ENCODE data around the gene MED26. TPM values are rescaled to one million over a fixed set of nuclear protein-coding genes. Genes with fewer than 3 reads are reported as not detected.

MED26 gene
- total and polyA plus RNA-seq, 5 donors from 2014 or later: 2.9 to 62.5 (median 3.9) TPM

DNA sequence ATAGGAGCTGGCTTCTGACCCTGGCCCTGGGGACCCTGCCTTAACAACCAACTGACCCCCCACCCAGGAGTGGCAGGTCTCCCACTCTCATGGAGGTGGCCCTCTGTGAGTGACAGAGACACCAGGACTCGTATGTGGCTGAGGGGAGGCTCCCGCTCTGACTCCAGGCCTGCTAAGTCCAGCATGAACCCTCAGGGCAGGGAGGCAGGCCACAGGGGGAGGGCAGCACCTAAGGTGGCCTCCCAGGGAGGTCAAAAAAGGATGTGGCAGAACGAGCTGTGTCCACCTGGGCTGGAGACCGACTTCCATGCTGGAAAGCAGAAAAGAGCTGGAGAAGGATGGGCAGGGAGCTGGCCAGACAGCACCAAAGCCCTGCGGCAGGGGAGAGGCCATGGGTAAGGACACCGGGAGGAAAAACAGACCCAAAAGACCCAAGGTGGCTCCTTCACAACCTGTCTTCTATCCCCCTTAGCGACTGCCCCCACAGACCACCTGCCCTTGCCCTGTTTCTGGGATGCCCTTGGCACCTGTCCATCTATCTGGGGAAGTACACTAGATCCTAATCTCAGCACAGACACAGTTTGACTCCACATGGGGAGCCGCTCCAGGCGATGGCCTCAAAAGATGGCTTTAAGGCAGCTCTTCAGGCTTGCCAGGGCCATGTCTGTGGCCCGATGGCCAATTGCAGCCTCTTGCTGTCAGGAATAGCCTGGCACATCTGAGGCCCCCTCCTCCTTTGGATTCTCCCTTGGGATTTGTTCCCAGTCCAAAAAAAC is 45.3 kb downstream of the MED26 start:
- ATAC-seq (ENCODE audit: low read depth in 2 of 2) (no peak), DNase-seq (no peak)
- Mint-ChIP-seq H3K27ac (peak overlapping the region; percentile 77 to 98 (median 95)), H3K4me1 (peaks cover 5 to 81% (median 54%) of the 10 kb centered on the region in 4 donors), H3K9me3 (no peaks in the 10 kb centered on the region), H3K36me3 (peaks cover 9% of the 10 kb centered on the region), H3K27me3 (peaks cover 4% of the 10 kb centered on the region), H3K4me3 (peak overlapping the region; percentile 22 to 90 (median 74))
- peak overlapping the region; percentile 87 for H3K27ac ChIP-seq (ENCODE audit: insufficient read depth, low read length, poor library complexity, severe bottlenecking)
- H3K9me3 ChIP-seq (ENCODE audit: control insufficient read depth in 2 of 2, low read length in 2 of 2): no peaks in the 10 kb centered on the region
- peaks cover 57% of the 10 kb centered on the region for H3K4me1 ChIP-seq (ENCODE audit: control insufficient read depth, insufficient read depth, low read length, poor library complexity, severe bottlenecking)
- H3K27me3 ChIP-seq (ENCODE audit: control insufficient read depth, insufficient read depth, low read length): no peaks in the 10 kb centered on the region
- H3K4me3 ChIP-seq (ENCODE audit: low read depth, low read length): no peak overlapping the region
- peaks cover 24% of the 10 kb centered on the region for H3K36me3 ChIP-seq (ENCODE audit: control insufficient read depth, insufficient read depth, low read length)

DNA sequence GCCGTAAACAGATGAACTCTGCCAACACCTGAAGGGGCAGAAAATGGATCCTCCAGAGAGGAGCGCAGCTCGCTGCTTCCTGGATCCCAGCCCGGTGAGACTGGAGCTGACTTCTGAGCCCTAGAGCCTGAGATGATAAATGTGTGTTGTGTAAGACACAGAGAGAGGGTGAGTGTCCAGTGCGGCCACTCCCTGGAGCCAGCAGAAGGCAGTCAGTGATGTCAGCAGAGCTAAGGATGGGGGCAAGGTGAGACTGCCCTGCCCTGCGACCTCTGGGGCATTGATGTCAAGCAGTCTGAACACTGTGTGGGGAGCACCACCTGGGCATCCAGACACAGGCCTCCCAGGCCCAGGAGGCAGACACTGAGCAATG is 46.0 kb downstream of the MED26 start:
- peaks cover 28% of the 10 kb centered on the region for H3K36me3 ChIP-seq (ENCODE audit: control insufficient read depth, insufficient read depth, low read length)
- H3K36me3 Mint-ChIP-seq: peaks cover 9% of the 10 kb centered on the region
- peak overlapping the region in 3 of 4 donors; percentile 32 to 70 (median 59) for H3K4me3 Mint-ChIP-seq
- H3K9me3 ChIP-seq (ENCODE audit: control insufficient read depth in 2 of 2, low read length in 2 of 2): no peaks in the 10 kb centered on the region
- no peak overlapping the region for H3K4me3 ChIP-seq (ENCODE audit: low read depth, low read length)
- H3K9me3 Mint-ChIP-seq: peaks cover 0 to 2% (median 0%) of the 10 kb centered on the region in 7 donors
- H3K27ac ChIP-seq (ENCODE audit: insufficient read depth, low read length, poor library complexity, severe bottlenecking): no peak overlapping the region
- no peaks in the 10 kb centered on the region for H3K27me3 ChIP-seq (ENCODE audit: control insufficient read depth, insufficient read depth, low read length)
- H3K4me1 Mint-ChIP-seq: peaks cover 5 to 76% (median 51%) of the 10 kb centered on the region in 4 donors
- no peak for ATAC-seq (ENCODE audit: low read depth in 2 of 2)
- peak overlapping the region in 2 of 3 donors; percentile 71 to 86 for H3K27ac Mint-ChIP-seq
- peaks cover 4% of the 10 kb centered on the region for H3K27me3 Mint-ChIP-seq
- peaks cover 50% of the 10 kb centered on the region for H3K4me1 ChIP-seq (ENCODE audit: control insufficient read depth, insufficient read depth, low read length, poor library complexity, severe bottlenecking)
- DNase-seq: no peak

DNA sequence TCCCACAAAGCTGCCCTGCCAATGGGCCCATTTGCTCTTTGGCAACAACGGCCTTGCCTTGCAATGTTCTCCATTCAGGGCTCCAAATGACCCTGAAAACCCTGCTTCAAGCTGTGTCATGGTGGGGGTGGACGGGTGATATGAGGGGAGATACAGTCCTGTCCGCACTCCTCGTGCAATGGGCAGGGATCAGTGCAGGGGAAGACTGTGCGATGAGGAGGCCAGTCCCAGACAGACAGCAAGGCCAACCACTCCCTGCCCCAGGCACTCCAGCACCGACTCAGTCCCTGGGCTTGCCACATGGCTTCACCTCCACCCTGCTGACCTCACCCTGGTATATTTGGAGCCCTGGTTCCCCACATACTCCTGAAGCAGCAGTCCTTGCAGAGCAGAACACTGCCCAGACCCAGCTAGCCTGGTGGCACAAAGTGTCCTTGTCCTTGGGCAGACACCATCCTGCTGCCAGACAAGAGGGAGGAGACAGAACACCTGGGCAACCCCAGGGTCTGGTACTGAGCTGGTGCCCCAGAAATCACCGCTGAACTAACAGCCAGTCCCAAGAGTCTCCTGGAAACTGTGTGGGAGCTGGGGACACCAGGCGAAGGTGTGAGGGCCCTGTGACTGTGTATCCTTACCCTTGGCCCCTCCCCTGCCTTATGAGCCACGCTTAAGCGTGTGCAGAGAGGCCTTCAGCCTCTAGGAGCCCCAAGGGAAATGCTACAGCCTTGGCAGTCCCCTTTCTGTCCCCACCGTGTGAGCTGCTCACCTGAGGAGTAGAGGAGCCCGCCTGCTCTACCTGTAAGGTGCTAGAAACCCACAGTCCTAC is 46.6 kb downstream of the MED26 start:
- Mint-ChIP-seq H3K9me3 (peaks cover 0 to 2% (median 0%) of the 10 kb centered on the region in 7 donors), H3K4me3 (peak overlapping the region in 3 of 4 donors; percentile 43 to 70 (median 59)), H3K4me1 (peaks cover 5 to 71% (median 48%) of the 10 kb centered on the region in 4 donors), H3K27me3 (peaks cover 4% of the 10 kb centered on the region), H3K27ac (peak overlapping the region; percentile 69 to 86 (median 71)), H3K36me3 (peaks cover 9% of the 10 kb centered on the region)
- Histone ChIP-seq H3K27me3 (ENCODE audit: control insufficient read depth, insufficient read depth, low read length) (no peaks in the 10 kb centered on the region), H3K4me1 (ENCODE audit: control insufficient read depth, insufficient read depth, low read length, poor library complexity, severe bottlenecking) (peaks cover 44% of the 10 kb centered on the region), H3K9me3 (ENCODE audit: control insufficient read depth in 2 of 2, low read length in 2 of 2) (no peaks in the 10 kb centered on the region), H3K4me3 (ENCODE audit: low read depth, low read length) (no peak overlapping the region), H3K36me3 (ENCODE audit: control insufficient read depth, insufficient read depth, low read length) (peaks cover 34% of the 10 kb centered on the region), H3K27ac (ENCODE audit: insufficient read depth, low read length, poor library complexity, severe bottlenecking) (peak overlapping the region; percentile 16)
- ATAC-seq (ENCODE audit: low read depth in 2 of 2): no peak
- DNase-seq: no peak

GRCh38 chr19:16579381-16579780 is 48.6 kb downstream of the MED26 start:
- Mint-ChIP-seq H3K27me3 (peaks cover 3% of the 10 kb centered on the region), H3K36me3 (peaks cover 17% of the 10 kb centered on the region), H3K4me3 (peak overlapping the region in 1 of 4 donors; percentile 16), H3K27ac (peak overlapping the region in 2 of 3 donors; percentile 76 to 79), H3K4me1 (peaks cover 5 to 66% (median 38%) of the 10 kb centered on the region in 4 donors), H3K9me3 (peaks cover 0 to 2% (median 0%) of the 10 kb centered on the region in 7 donors)
- DNase-seq (no peak), ATAC-seq (ENCODE audit: low read depth in 2 of 2) (no peak)
- H3K27ac ChIP-seq (ENCODE audit: insufficient read depth, low read length, poor library complexity, severe bottlenecking): no peak overlapping the region
- H3K27me3 ChIP-seq (ENCODE audit: control insufficient read depth, insufficient read depth, low read length): no peaks in the 10 kb centered on the region
- H3K4me1 ChIP-seq (ENCODE audit: control insufficient read depth, insufficient read depth, low read length, poor library complexity, severe bottlenecking): peaks cover 35% of the 10 kb centered on the region
- no peak overlapping the region for H3K4me3 ChIP-seq (ENCODE audit: low read depth, low read length)
- no peaks in the 10 kb centered on the region for H3K9me3 ChIP-seq (ENCODE audit: control insufficient read depth in 2 of 2, low read length in 2 of 2)
- peaks cover 49% of the 10 kb centered on the region for H3K36me3 ChIP-seq (ENCODE audit: control insufficient read depth, insufficient read depth, low read length)

DNA sequence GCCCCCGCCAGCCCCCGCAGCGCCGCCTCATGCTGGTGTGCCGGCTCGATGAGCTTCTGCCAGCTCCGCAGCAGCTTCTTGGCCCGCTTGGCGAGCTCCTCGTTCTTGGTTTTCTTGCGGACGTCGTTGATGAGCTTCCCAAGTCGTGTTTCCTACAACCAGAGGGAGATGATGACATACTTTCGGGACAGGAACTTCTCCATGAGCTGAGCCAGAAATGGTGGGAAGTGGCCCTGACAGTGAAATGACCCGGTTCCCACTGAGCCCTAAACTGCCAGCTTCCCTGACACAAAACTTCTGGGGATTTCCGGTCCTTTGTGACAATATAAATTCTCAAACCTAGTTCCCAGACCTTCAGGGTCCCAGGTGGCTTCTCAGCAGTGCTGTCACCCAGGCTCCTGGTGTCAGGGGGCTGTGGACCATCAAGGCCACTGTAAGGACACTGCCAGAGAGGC is 50.4 kb downstream of the MED26 start:
- no peak overlapping the region for H3K27ac ChIP-seq (ENCODE audit: insufficient read depth, low read length, poor library complexity, severe bottlenecking)
- H3K27ac Mint-ChIP-seq: no peak overlapping the region

GRCh38 chr19:16576690-16577530 is 51.1 kb downstream of the MED26 start:
- H3K4me1 Mint-ChIP-seq: peaks cover 0 to 64% (median 41%) of the 10 kb centered on the region in 4 donors
- no peak overlapping the region for H3K4me3 ChIP-seq (ENCODE audit: low read depth, low read length)
- peaks cover 49% of the 10 kb centered on the region for H3K36me3 ChIP-seq (ENCODE audit: control insufficient read depth, insufficient read depth, low read length)
- peak overlapping the region in 1 of 4 donors; percentile 24 for H3K4me3 Mint-ChIP-seq
- H3K27ac ChIP-seq (ENCODE audit: insufficient read depth, low read length, poor library complexity, severe bottlenecking): no peak overlapping the region
- no peaks in the 10 kb centered on the region for H3K27me3 ChIP-seq (ENCODE audit: control insufficient read depth, insufficient read depth, low read length)
- peaks cover 20% of the 10 kb centered on the region for H3K36me3 Mint-ChIP-seq
- peaks cover 0 to 2% (median 0%) of the 10 kb centered on the region in 7 donors for H3K9me3 Mint-ChIP-seq
- DNase-seq: no peak
- H3K27ac Mint-ChIP-seq: no peak overlapping the region
- H3K27me3 Mint-ChIP-seq: no peaks in the 10 kb centered on the region
- H3K9me3 ChIP-seq (ENCODE audit: control insufficient read depth in 2 of 2, low read length in 2 of 2): no peaks in the 10 kb centered on the region
- no peak for ATAC-seq (ENCODE audit: low read depth in 2 of 2)
- H3K4me1 ChIP-seq (ENCODE audit: control insufficient read depth, insufficient read depth, low read length, poor library complexity, severe bottlenecking): peaks cover 31% of the 10 kb centered on the region

More for the DNA sequence above, 50.4 kb downstream of the MED26 start:
- Mint-ChIP-seq H3K4me3 (no peak overlapping the region), H3K4me1 (peaks cover 0 to 66% (median 42%) of the 10 kb centered on the region in 4 donors), H3K27me3 (no peaks in the 10 kb centered on the region), H3K36me3 (peaks cover 20% of the 10 kb centered on the region), H3K9me3 (peaks cover 0 to 2% (median 0%) of the 10 kb centered on the region in 7 donors)
- DNase-seq: no peak
- Histone ChIP-seq H3K9me3 (ENCODE audit: control insufficient read depth in 2 of 2, low read length in 2 of 2) (no peaks in the 10 kb centered on the region), H3K4me3 (ENCODE audit: low read depth, low read length) (no peak overlapping the region), H3K4me1 (ENCODE audit: control insufficient read depth, insufficient read depth, low read length, poor library complexity, severe bottlenecking) (peaks cover 36% of the 10 kb centered on the region), H3K36me3 (ENCODE audit: control insufficient read depth, insufficient read depth, low read length) (peaks cover 49% of the 10 kb centered on the region), H3K27me3 (ENCODE audit: control insufficient read depth, insufficient read depth, low read length) (no peaks in the 10 kb centered on the region)
- ATAC-seq (ENCODE audit: low read depth in 2 of 2): no peak
